NT2/D1 (cell line): ENCODE results near the gene KCNG2.

Experiments used
- SUZ12 ChIP-seq: IDR thresholded peaks from 2 replicates; pipeline ENCODE4 v1.6.1; 2011; ENCODE audit not compliant: insufficient read length, insufficient read depth; ENCODE audit errors: extremely low read depth
- YY1 ChIP-seq: IDR thresholded peaks from 2 replicates; pipeline ENCODE4 v1.6.1; 2011; ENCODE audit not compliant: insufficient read length, insufficient read depth
- ZNF274 ChIP-seq: IDR thresholded peaks from 2 replicates; pipeline ENCODE4 v1.6.1; 2011; ENCODE audit warnings: mild to moderate bottlenecking, low read depth, low read length

DNA sequence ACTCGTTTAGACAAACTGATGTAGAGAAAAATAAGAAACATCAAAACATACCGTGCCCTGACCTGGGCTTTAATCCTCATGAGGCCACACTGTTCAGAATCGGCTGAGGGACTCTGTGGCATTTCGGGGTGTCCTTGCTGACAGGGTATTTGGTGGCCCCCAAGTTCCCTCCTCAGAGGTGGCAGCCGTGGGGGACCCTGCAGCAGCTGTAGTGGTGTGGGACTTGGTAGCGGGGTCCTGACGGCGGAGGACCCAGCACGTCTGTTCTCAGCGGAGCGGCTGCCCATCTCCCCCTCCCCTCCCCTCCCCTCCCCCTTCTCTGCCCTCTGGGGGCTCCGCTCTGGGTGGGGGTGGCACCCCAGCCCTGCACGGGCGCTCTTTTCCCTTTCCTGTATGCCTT is 18.4 kb downstream of the KCNG2 start:
- TF ChIP-seq SUZ12 (no peak), YY1 (no peak), ZNF274 (no peak)
